Kidney (tissue), 14 donors: Measurements from ENCODE around the gene ZNF71. TPM values are rescaled to one million over a fixed set of nuclear protein-coding genes. Genes with fewer than 3 reads are reported as not detected.

ENCODE experiments used
- DNase-seq, 5 donors: peaks; one replicate each; pipeline ENCODE4 v3.0.0-alpha.2; 2013 to 2020
- FAIRE-seq: peaks from 2 replicates; lab custom pipeline; 2012; peaks lifted over from hg19 to GRCh38; lab: Jason Lieb, UNC
- H3K27ac ChIP-seq, 2 donors: one replicate each; pipeline ENCODE4 v1.7.0; 2013; ENCODE audit warnings: low read depth in 2 of 2, low read length in 2 of 2, inconsistent platforms in 1 of 2
- H3K27me3 ChIP-seq: one replicate; pipeline ENCODE4 v1.7.1; 2013; ENCODE audit warnings: low read length, inconsistent platforms; ENCODE audit not compliant: control insufficient read depth, insufficient read depth
- H3K36me3 ChIP-seq, 3 donors: one replicate each; pipeline versions ENCODE4 v1.7.0 to v1.7.1; 2013; ENCODE audit warnings: low read length in 3 of 3, control low read depth in 1 of 3, inconsistent platforms in 1 of 3; ENCODE audit not compliant: insufficient read depth in 3 of 3, control insufficient read depth in 2 of 3
- H3K4me1 ChIP-seq, 3 donors: one replicate each; pipeline versions ENCODE4 v1.7.0 to v1.7.1; 2013; ENCODE audit warnings: low read length in 3 of 3, inconsistent platforms in 1 of 3, low read depth in 1 of 3; ENCODE audit not compliant: control insufficient read depth in 2 of 3, insufficient read depth in 2 of 3
- H3K4me3 ChIP-seq, 3 donors: one replicate each; pipeline versions ENCODE4 v1.7.0 to v1.8.1; 2013; ENCODE audit warnings: low read length in 3 of 3, control low read depth in 1 of 3, inconsistent platforms in 1 of 3
- H3K9ac ChIP-seq, 3 donors: one replicate each; pipeline versions ENCODE4 v1.7.0 to v1.7.1; 2013; ENCODE audit warnings: low read length in 3 of 3, control low read depth in 1 of 3, inconsistent platforms in 1 of 3
- H3K9me3 ChIP-seq, 3 donors: one replicate each; pipeline versions ENCODE4 v1.7.0 to v1.7.1; 2013; ENCODE audit warnings: low read length in 3 of 3, control low read depth in 1 of 3, inconsistent platforms in 1 of 3; ENCODE audit not compliant: control insufficient read depth in 2 of 3, insufficient read depth in 1 of 3
- CTCF ChIP-seq: IDR thresholded peaks from 3 replicates; pipeline ENCODE4 v1.5.1; 2012; ENCODE audit warnings: mild to moderate bottlenecking, moderate library complexity, borderline replicate concordance; ENCODE audit not compliant: insufficient read depth; ENCODE audit errors: extremely low read depth
- intact Hi-C: fragments of 100-400 bp; cut with DNase I; formaldehyde crosslinking; loops from one replicate; pipeline ENCODE4 v1.11.1; 2022
- polyA plus RNA-seq: library from polyadenylated mRNA; stranded (reverse); fragments of 350-450 nt; fragmentation: Illumina TruSeq; extraction: RNeasy Lipid Tissue Mini Kit (QIAGEN cat#74804); gene quantifications from one replicate; pipeline ENCODE4 v1.2.3, GENCODE V29; 2014; ENCODE audit warnings: low read depth, low replicate concordance; ENCODE audit not compliant: insufficient read depth
- total RNA-seq: library from RNA; stranded (reverse); fragmentation: NEBNext Ultra II Directional; extraction: Animal tissue kit (Norgen Biotek cat#: 25700); gene quantifications from one replicate; pipeline ENCODE4 v1.2.1, GENCODE V29; 2021
- donor health status: control.
- donor health status: control.
- donor health status: control.
- donor health status: control.
- donor health status: control.
- donor health status: DM: yes; HTN: yes; CAD: no.
- donor health status: Normal renal cell carcinoma (clear cell type).

The ZNF71 gene
- total and polyA plus RNA-seq, 2 donors from 2014 or later, result 3.5 to 7.6 TPM

DNA sequence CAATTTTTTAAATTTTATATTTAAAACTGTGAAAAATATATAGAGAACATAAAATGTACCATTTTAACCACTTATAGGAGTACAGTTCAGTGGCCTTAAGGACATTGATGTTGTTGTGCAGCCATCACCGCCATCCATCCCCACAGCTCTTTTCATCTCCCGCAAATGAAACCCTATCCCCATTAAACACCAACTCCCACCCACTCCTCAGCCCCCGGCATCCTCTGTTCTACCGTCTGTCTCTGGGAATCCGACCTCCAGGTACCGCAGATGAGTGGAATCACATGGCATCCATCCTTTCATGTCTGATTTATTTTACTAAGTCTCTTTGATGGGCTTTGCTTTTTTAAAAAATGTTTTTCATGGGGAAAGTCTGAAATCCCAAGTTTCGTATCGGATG is 24.0 kb downstream of the ZNF71 start:
- intact Hi-C loops, result no loop called here
- peaks cover 0 to 8% (median 0%) of the 10 kb centered on the region in 3 donors for H3K9me3 ChIP-seq
- H3K4me3 ChIP-seq, result no peak overlapping the region
- no peak for FAIRE-seq
- peaks cover 0 to 10% (median 2%) of the 10 kb centered on the region in 3 donors for H3K36me3 ChIP-seq
- H3K27me3 ChIP-seq, result no peaks in the 10 kb centered on the region
- no peak overlapping the region for H3K27ac ChIP-seq
- no peak for TF ChIP-seq CTCF
- no peaks in the 10 kb centered on the region for H3K4me1 ChIP-seq
- no peak overlapping the region for H3K9ac ChIP-seq
- peak in 4 of 5 donors; percentile 26 to 84 (median 68) for DNase-seq

DNA sequence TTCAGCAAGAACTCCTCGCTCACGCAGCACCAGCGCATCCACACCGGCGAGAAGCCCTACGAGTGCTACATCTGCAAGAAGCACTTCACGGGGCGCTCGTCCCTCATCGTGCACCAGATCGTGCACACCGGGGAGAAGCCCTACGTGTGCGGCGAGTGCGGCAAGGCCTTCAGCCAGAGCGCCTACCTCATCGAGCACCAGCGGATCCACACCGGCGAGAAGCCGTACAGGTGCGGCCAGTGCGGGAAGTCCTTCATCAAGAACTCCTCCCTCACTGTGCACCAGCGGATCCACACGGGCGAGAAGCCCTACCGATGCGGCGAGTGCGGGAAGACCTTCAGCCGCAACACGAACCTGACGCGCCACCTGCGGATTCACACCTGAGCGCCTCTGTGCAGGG is 27.3 kb downstream of the ZNF71 start:
- intact Hi-C loops, result no loop called here
- H3K9ac ChIP-seq, result no peak overlapping the region
- DNase-seq, result no peak
- FAIRE-seq, result no peak
- H3K4me1 ChIP-seq, result no peaks in the 10 kb centered on the region
- no peak for TF ChIP-seq CTCF
- no peaks in the 10 kb centered on the region for H3K27me3 ChIP-seq
- H3K36me3 ChIP-seq, result peaks cover 0 to 10% (median 4%) of the 10 kb centered on the region in 3 donors
- H3K9me3 ChIP-seq, result no peaks in the 10 kb centered on the region
- no peak overlapping the region for H3K27ac ChIP-seq
- H3K4me3 ChIP-seq, result no peak overlapping the region

GRCh38 chr19:56623006-56623405 is 27.9 kb downstream of the ZNF71 start:
- intact Hi-C loops, result no loop called here
- no peak overlapping the region for H3K27ac ChIP-seq
- H3K27me3 ChIP-seq, result no peaks in the 10 kb centered on the region
- H3K9ac ChIP-seq, result no peak overlapping the region
- H3K36me3 ChIP-seq, result peaks cover 0 to 10% (median 4%) of the 10 kb centered on the region in 3 donors
- H3K4me3 ChIP-seq, result no peak overlapping the region
- TF ChIP-seq CTCF, result no peak
- no peaks in the 10 kb centered on the region for H3K4me1 ChIP-seq
- FAIRE-seq (no peak), DNase-seq (peak in 1 of 5 donors; percentile 7)
- H3K9me3 ChIP-seq, result no peaks in the 10 kb centered on the region

DNA sequence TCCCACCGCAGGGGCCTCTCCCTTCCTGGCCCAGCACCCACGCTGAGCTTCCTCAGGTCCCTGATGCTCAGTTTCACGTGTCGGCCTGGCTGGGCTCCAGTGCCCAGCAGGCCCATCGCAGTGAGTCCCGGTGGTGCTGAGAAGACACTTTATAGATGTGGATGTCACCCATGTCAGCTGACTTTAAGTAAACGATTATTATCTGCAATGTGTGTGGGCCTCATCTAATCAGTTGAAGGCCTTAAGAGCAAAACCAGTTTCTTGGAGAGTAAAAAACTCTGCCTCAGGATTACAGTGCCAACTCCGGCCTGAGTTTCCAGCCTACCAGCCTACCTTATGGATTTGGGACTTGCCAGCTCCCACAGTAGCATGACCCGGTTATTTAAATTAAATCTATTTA is 30.6 kb downstream of the ZNF71 start:
- H3K36me3 ChIP-seq, result peaks cover 0 to 10% (median 4%) of the 10 kb centered on the region in 3 donors
- H3K9ac ChIP-seq, result no peak overlapping the region
- DNase-seq (no peak), FAIRE-seq (no peak)
- H3K27me3 ChIP-seq, result no peaks in the 10 kb centered on the region
- H3K9me3 ChIP-seq, result peaks cover 0 to 7% (median 0%) of the 10 kb centered on the region in 3 donors
- intact Hi-C loops, result no loop called here
- H3K4me1 ChIP-seq, result no peaks in the 10 kb centered on the region
- H3K4me3 ChIP-seq, result no peak overlapping the region
- no peak overlapping the region for H3K27ac ChIP-seq
- no peak for TF ChIP-seq CTCF
